Suprapubic skin (tissue), 4 donors: ENCODE results near the gene CDH4.

Experiments used
- EP300 ChIP-seq: sonication (generic); formaldehyde crosslinking; IDR thresholded peaks from one replicate; pipeline ENCODE4 v1.6.1; 2017; ENCODE audit warnings: antibody characterized with exemption
- POLR2A ChIP-seq, 2 donors: fragments of 450-650 bp; IDR thresholded peaks; one replicate each; pipeline ENCODE4 v1.6.1; 2017; ENCODE audit warnings: antibody characterized with exemption in 2 of 2, mild to moderate bottlenecking in 2 of 2, moderate library complexity in 2 of 2
- POLR2AphosphoS5 ChIP-seq, 3 donors: sonication (generic); formaldehyde crosslinking; IDR thresholded peaks; one replicate each; pipeline ENCODE4 v1.6.1; 2017; ENCODE audit warnings: antibody characterized with exemption in 3 of 3
- TF ChIP-seq, protein P1 (sequence below), 2 donors: fragments of 200-600 bp in 1 of 2; fragments of 450-650 bp in 1 of 2; sonication (generic) in 1 of 2; IDR thresholded peaks; one replicate each; pipeline ENCODE4 v1.5.1; 2016 to 2019; ENCODE audit warnings: antibody characterized with exemption in 2 of 2, mild to moderate bottlenecking in 1 of 2, moderate library complexity in 1 of 2

DNA sequence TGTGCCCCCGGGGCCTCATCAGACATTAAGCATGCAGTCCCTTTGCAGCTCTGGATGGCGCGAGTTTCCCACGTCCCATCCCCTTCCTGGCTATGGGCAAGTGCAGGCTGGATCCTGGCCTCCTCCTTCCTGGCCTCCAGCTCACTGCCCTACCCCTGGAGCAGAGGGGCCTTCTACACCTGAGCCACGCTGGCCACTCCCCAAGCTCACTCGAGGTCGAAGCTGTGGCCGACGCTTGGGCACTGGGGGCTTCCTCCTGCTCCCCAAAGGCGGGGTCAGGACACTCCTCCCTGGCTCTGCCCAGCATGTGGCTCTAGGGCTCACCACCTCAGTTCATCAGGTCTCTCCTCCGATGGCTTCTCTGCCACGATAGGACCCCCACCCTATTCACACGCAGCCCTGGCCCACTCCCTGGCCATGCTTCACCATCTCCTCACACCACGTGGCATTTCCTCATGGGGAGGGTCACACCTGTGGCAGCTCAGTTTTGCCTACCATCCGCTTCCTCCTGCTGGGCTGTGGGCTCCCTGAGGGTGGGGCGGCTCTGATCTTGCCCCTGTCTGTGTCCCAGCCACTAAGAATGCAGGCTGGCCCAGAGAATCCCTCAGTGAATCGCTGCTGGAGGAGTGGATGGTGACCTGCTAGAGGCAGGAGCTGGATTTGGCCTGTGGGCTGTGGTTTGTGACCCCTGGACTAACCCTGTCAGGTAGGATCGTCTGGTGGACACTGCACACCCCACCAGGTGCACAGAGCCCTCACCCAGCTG lies 532.9 kb downstream of the CDH4 start:
- TF ChIP-seq POLR2A (IDR thresholded peaks at IDR 0.05): no peak
- TF ChIP-seq, protein P1, sequence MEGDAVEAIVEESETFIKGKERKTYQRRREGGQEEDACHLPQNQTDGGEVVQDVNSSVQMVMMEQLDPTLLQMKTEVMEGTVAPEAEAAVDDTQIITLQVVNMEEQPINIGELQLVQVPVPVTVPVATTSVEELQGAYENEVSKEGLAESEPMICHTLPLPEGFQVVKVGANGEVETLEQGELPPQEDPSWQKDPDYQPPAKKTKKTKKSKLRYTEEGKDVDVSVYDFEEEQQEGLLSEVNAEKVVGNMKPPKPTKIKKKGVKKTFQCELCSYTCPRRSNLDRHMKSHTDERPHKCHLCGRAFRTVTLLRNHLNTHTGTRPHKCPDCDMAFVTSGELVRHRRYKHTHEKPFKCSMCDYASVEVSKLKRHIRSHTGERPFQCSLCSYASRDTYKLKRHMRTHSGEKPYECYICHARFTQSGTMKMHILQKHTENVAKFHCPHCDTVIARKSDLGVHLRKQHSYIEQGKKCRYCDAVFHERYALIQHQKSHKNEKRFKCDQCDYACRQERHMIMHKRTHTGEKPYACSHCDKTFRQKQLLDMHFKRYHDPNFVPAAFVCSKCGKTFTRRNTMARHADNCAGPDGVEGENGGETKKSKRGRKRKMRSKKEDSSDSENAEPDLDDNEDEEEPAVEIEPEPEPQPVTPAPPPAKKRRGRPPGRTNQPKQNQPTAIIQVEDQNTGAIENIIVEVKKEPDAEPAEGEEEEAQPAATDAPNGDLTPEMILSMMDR (IDR thresholded peaks at IDR 0.05): no peak
- TF ChIP-seq POLR2AphosphoS5 (IDR thresholded peaks at IDR 0.05): no peak
- no peak for TF ChIP-seq EP300
